Caco-2 (cell line): ENCODE results near the gene USHBP1. TPM values are rescaled to one million over a fixed set of nuclear protein-coding genes. Genes with fewer than 3 reads are reported as not detected.

Experiments used
- BruUV-seq: library from RNA; stranded (reverse); fragments of 400-500 nt; replicated peaks from 2 replicates; lab custom pipeline; 2021; lab: Mats Ljungman, UMichigan
- CTCF ChIA-PET: fragments of 300-600 bp; sonication (Branson Sonifier 250); formaldehyde crosslinking; loops from one replicate; lab custom pipeline; 2022; ENCODE audit warnings: antibody characterized with exemption; lab: Charles Lee
- POLR2A ChIA-PET: fragments of 300-600 bp; sonication (Branson Sonifier 250); formaldehyde crosslinking; loops from one replicate; lab custom pipeline; 2022; ENCODE audit warnings: antibody characterized with exemption; lab: Charles Lee
- DNase-seq, 2 experiments: peaks; one replicate each; pipeline versions ENCODE4 v3.0.0 to v3.0.0-alpha.2; 2020 to 2022
- H3K27me3 ChIP-seq: replicated peaks from 2 replicates; pipeline ENCODE4 v1.6.0; 2011; ENCODE audit warnings: low read length; ENCODE audit not compliant: control insufficient read depth, insufficient read depth
- H3K36me3 ChIP-seq: 2 replicates; pipeline ENCODE4 v1.5.1; 2011; ENCODE audit warnings: low read length; ENCODE audit not compliant: control insufficient read depth, insufficient read depth
- H3K4me1 ChIP-seq: fragments of 250-450 bp; sonication (Bioruptor Pico); 2 replicates; pipeline ENCODE4 v1.5.1; 2020; ENCODE audit warnings: mild to moderate bottlenecking
- H3K4me3 ChIP-seq: 2 replicates; pipeline ENCODE4 v1.5.1; 2011; ENCODE audit warnings: low read depth, mild to moderate bottlenecking, control low read depth, low read length
- H3K9me3 ChIP-seq: fragments of 250-450 bp; sonication (Bioruptor Pico); 2 replicates; pipeline ENCODE4 v1.5.1; 2020; ENCODE audit warnings: mild to moderate bottlenecking, moderate library complexity
- H3K27ac Mint-ChIP-seq: one replicate; pipeline ENCODE4 v1.8.0; 2022; ENCODE audit warnings: mixed read lengths; ENCODE audit not compliant: unreplicated experiment
- H3K27me3 Mint-ChIP-seq: one replicate; pipeline ENCODE4 v1.8.0; 2022; ENCODE audit warnings: mixed read lengths; ENCODE audit not compliant: insufficient read depth, unreplicated experiment
- H3K36me3 Mint-ChIP-seq: one replicate; pipeline ENCODE4 v1.8.0; 2022; ENCODE audit warnings: mild to moderate bottlenecking, mixed read lengths; ENCODE audit not compliant: insufficient read depth, unreplicated experiment
- H3K4me1 Mint-ChIP-seq: one replicate; pipeline ENCODE4 v1.8.0; 2022; ENCODE audit warnings: low read depth, mixed read lengths; ENCODE audit not compliant: unreplicated experiment
- H3K4me3 Mint-ChIP-seq: one replicate; pipeline ENCODE4 v1.8.0; 2022; ENCODE audit warnings: mild to moderate bottlenecking, moderate library complexity, mixed read lengths; ENCODE audit not compliant: unreplicated experiment
- H3K9me3 Mint-ChIP-seq: one replicate; pipeline ENCODE4 v1.8.0; 2022; ENCODE audit warnings: mixed read lengths; ENCODE audit not compliant: unreplicated experiment
- intact Hi-C: fragments of 100-400 bp; cut with micrococcal nuclease; formaldehyde crosslinking; loops from one replicate; pipeline ENCODE4 v1.10.0; 2022; ENCODE audit not compliant: unreplicated experiment
- total RNA-seq: library from RNA; stranded (reverse); gene quantifications from 2 replicates; pipeline ENCODE4 v1.2.3, GENCODE V29; 2022
- TF ChIP-seq, protein P1 (sequence below), 2 experiments: fragments of 200-600 bp in 1 of 2; IDR thresholded peaks; 1 replicate in 1 of 2; 2 replicates in 1 of 2; pipeline versions ENCODE4 v1.5.1 to v1.8.0; 2011 to 2022; ENCODE audit warnings: antibody characterized with exemption in 1 of 2, control low read depth in 1 of 2, inconsistent platforms in 1 of 2, low read depth in 1 of 2, low read length in 1 of 2, mild to moderate bottlenecking in 1 of 2, moderate library complexity in 1 of 2; ENCODE audit not compliant: insufficient read depth in 1 of 2, severe bottlenecking in 1 of 2, unreplicated experiment in 1 of 2

The USHBP1 gene
- total RNA-seq, 1 experiment from 2014 or later: not detected

- Histone ChIP-seq H3K36me3 (peaks cover 3% of the 10 kb centered on the region), H3K9me3 (no peaks in the 10 kb centered on the region), H3K4me3 (peak within 1 kb of the TSS; percentile 54), H3K27me3 (no peaks in the 10 kb centered on the region), H3K4me1 (peaks cover 23% of the 10 kb centered on the region)
- Mint-ChIP-seq H3K27me3 (no peaks in the 10 kb centered on the region), H3K36me3 (peaks cover 53% of the 10 kb centered on the region), H3K4me1 (peaks cover 20% of the 10 kb centered on the region), H3K9me3 (no peaks in the 10 kb centered on the region), H3K4me3 (peak within 1 kb of the TSS; percentile 93), H3K27ac (peak within 1 kb of the TSS; percentile 82)
- peak; percentile 98 to 100 for DNase-seq
- intact Hi-C loops: loop anchor here (2.0 kb wide), 1 partner anchor 27 kb away; the partner anchor contains the start of gene GTPBP3
- ChIA-PET POLR2A (interaction anchor here (0.5 to 2.0 kb wide), 12 partner anchors 12 to 915 kb away, joined by 3 to 17 read pairs (median 5); partner anchors contain the start of genes ANO8, BABAM1, OCEL1 and USE1), CTCF (interaction anchor here (0.7 to 1.9 kb wide), 6 partner anchors 17 to 110 kb away, joined by 3 to 13 read pairs (median 4); partner anchors contain the start of gene ANO8)
- TF ChIP-seq, protein P1, sequence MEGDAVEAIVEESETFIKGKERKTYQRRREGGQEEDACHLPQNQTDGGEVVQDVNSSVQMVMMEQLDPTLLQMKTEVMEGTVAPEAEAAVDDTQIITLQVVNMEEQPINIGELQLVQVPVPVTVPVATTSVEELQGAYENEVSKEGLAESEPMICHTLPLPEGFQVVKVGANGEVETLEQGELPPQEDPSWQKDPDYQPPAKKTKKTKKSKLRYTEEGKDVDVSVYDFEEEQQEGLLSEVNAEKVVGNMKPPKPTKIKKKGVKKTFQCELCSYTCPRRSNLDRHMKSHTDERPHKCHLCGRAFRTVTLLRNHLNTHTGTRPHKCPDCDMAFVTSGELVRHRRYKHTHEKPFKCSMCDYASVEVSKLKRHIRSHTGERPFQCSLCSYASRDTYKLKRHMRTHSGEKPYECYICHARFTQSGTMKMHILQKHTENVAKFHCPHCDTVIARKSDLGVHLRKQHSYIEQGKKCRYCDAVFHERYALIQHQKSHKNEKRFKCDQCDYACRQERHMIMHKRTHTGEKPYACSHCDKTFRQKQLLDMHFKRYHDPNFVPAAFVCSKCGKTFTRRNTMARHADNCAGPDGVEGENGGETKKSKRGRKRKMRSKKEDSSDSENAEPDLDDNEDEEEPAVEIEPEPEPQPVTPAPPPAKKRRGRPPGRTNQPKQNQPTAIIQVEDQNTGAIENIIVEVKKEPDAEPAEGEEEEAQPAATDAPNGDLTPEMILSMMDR (IDR thresholded peaks at IDR 0.05; ENCODE audit: insufficient read depth in 1 of 2, low read depth in 1 of 2, low read length in 1 of 2, severe bottlenecking in 1 of 2, unreplicated experiment in 1 of 2): no peak
- BruUV-seq: TSS peak; percentile 60
Observed at GRCh38 chr19:17309198-17309964, 44.8 kb upstream of the USHBP1 start, which contains the start of gene DDA1. TSS of gene DDA1 (plus strand) at chr19:17309563. CDS start at chr19:17309655, 92 bp downstream.

DNA sequence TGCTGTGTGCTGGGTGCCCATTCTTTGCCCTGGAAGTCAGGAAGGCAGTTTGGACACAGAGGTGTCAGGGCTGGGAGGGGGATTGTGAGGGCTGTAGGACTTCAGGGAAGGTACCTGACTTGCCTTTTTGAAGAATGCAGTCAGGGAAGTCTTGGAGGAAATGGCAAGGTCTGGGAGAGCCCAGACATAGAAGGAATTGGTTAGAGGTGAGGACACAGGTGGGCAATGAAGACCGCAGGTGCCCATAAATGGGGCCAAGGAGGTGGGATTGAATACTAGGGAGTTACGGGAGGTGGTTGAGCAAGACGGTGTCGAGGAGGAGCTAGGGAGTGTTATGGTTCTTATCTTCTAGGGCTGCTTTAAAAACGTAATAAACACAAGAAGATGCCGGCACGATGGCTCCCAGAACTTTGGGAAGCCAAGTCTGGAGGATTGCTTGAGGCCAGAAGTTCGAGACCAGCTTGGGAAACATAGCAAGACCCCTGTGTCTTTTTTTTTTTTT lies 43.4 kb upstream of the USHBP1 start:
- CTCF ChIA-PET: interaction anchor here (1.9 kb wide), 1 partner anchor 20 kb away, joined by 13 read pairs; no protein-coding TSS in a partner anchor
- no TSS peak for BruUV-seq
- Histone ChIP-seq H3K27me3 (no peaks in the 10 kb centered on the region), H3K4me1 (peaks cover 30% of the 10 kb centered on the region), H3K36me3 (peaks cover 3% of the 10 kb centered on the region; the same call in 1 of the 2 replicates), H3K4me3 (no peak overlapping the region), H3K9me3 (no peaks in the 10 kb centered on the region)
- POLR2A ChIA-PET: interaction anchor here (0.6 kb wide), 1 partner anchor 19 kb away, joined by 4 read pairs; no protein-coding TSS in a partner anchor
- H3K27me3 Mint-ChIP-seq: no peaks in the 10 kb centered on the region
- TF ChIP-seq, protein P1 (IDR thresholded peaks at IDR 0.05; ENCODE audit: insufficient read depth in 1 of 2, low read depth in 1 of 2, low read length in 1 of 2, severe bottlenecking in 1 of 2, unreplicated experiment in 1 of 2): no peak
- no peaks in the 10 kb centered on the region for H3K9me3 Mint-ChIP-seq
- intact Hi-C loops: loop anchor here (2.0 kb wide), 1 partner anchor 29 kb away; the partner anchor contains the start of gene GTPBP3
- DNase-seq: no peak
- peak overlapping the region; percentile 50 for H3K4me3 Mint-ChIP-seq
- peaks cover 20% of the 10 kb centered on the region for H3K4me1 Mint-ChIP-seq
- peak overlapping the region; percentile 10 for H3K27ac Mint-ChIP-seq
- peaks cover 50% of the 10 kb centered on the region for H3K36me3 Mint-ChIP-seq

DNA sequence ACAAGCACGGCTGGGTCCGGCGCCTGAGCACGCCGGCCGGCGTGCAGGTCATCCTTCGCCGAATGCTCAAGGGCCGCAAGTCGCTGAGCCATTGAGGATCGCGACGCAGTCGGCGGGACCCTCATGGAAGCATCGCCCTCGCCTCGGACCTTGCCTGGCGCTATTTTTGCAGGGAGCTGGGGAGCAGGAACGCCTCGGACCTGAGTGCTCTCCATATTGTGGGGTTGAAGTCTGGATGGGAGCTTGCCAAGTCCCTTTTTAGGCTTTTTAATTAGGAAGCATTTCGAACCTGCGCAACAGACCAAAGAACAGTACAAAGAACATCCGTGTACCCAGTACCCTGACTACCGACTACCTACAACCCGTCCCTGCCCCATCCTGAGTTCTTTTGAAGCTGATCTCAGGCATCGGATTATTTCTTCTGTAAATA lies 41.8 kb upstream of the USHBP1 start:
- H3K27me3 Mint-ChIP-seq: no peaks in the 10 kb centered on the region
- peaks cover 43% of the 10 kb centered on the region for H3K36me3 Mint-ChIP-seq
- Histone ChIP-seq H3K4me3 (peak overlapping the region; percentile 56), H3K4me1 (peaks cover 22% of the 10 kb centered on the region), H3K27me3 (no peaks in the 10 kb centered on the region), H3K9me3 (no peaks in the 10 kb centered on the region), H3K36me3 (no peaks in the 10 kb centered on the region)
- POLR2A ChIA-PET: no interaction called here
- H3K4me1 Mint-ChIP-seq: peaks cover 10% of the 10 kb centered on the region
- intact Hi-C loops: no loop called here
- H3K9me3 Mint-ChIP-seq: no peaks in the 10 kb centered on the region
- TF ChIP-seq, protein P1 (IDR thresholded peaks at IDR 0.05; ENCODE audit: insufficient read depth in 1 of 2, low read depth in 1 of 2, low read length in 1 of 2, severe bottlenecking in 1 of 2, unreplicated experiment in 1 of 2): no peak
- CTCF ChIA-PET: interaction anchor here (1.4 to 2.8 kb wide), 2 partner anchors 13 to 20 kb away, joined by 7 to 44 read pairs; no protein-coding TSS in a partner anchor
- no peak for DNase-seq
- TSS peak; percentile 15 for BruUV-seq
- H3K27ac Mint-ChIP-seq: peak overlapping the region; percentile 74
- peak overlapping the region; percentile 78 for H3K4me3 Mint-ChIP-seq
